Uterus (tissue), 2 donors: ENCODE results near the gene PPBP.

Experiments
- POLR2A ChIP-seq, 2 donors: fragments of 450-650 bp; IDR thresholded peaks; one replicate each; pipeline ENCODE4 v1.6.1; 2016; ENCODE audit warnings: antibody characterized with exemption in 2 of 2, mild to moderate bottlenecking in 1 of 2, moderate library complexity in 1 of 2
- TF ChIP-seq, protein P1 (sequence below), 4 experiments: fragments of 200-600 bp in 2 of 4; fragments of 450-650 bp in 2 of 4; sonication (generic) in 2 of 4; IDR thresholded peaks; one replicate each; pipeline ENCODE4 v1.5.1; 2016 to 2019; ENCODE audit warnings: antibody characterized with exemption in 4 of 4, mild to moderate bottlenecking in 2 of 4, moderate library complexity in 1 of 4

- TF ChIP-seq, protein P1, sequence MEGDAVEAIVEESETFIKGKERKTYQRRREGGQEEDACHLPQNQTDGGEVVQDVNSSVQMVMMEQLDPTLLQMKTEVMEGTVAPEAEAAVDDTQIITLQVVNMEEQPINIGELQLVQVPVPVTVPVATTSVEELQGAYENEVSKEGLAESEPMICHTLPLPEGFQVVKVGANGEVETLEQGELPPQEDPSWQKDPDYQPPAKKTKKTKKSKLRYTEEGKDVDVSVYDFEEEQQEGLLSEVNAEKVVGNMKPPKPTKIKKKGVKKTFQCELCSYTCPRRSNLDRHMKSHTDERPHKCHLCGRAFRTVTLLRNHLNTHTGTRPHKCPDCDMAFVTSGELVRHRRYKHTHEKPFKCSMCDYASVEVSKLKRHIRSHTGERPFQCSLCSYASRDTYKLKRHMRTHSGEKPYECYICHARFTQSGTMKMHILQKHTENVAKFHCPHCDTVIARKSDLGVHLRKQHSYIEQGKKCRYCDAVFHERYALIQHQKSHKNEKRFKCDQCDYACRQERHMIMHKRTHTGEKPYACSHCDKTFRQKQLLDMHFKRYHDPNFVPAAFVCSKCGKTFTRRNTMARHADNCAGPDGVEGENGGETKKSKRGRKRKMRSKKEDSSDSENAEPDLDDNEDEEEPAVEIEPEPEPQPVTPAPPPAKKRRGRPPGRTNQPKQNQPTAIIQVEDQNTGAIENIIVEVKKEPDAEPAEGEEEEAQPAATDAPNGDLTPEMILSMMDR (IDR thresholded peaks at IDR 0.05) = no peak
- no peak for TF ChIP-seq POLR2A (IDR thresholded peaks at IDR 0.05)
Measured at GRCh38 chr4:74016068-74016467, 28.1 kb upstream of the PPBP start.
